ENCODE results near the gene FAM131B.
A peak's percentile ranks its signal among the peaks of the same experiment; 100 is the strongest.

The FAM131B gene

DNA sequence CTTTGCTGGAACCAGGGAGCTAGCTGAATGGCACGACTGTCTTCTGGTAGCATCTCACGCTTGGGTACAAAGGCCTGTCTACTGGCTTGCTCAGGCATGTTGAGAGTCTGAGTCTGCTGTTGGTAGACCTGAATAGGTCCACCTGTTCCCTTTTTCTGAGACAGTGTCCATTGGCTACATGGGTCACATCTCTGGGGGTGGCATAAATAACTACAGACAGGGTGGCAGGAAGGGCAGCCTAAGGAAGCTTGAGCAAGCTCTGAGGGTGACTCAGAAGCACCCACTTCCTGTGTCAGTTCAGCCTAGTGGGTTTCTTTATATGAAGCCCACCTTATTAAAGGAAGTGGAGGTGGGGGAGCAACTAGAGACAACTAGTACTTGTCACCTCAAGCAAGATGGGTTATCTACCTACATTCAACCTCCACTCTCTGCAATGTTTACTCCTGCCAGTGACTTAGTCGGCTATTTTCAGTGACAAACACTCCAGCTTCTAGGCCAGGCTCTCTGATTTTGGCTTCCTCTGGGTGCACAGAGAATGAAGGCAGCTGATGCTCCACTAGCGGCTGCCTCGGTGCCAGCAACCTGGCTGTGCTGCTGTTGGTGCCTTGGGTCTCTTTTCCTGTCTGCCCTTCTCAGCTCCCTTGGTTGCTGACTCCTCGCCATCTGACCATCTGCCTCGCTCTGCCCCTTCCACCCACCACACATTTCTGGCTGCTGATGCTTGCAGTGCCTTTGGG lies 13.0 kb upstream of the FAM131B start:
- no peaks in the 10 kb centered on the region for H3K27me3 ChIP-seq (ENCODE audit: control insufficient read depth, insufficient read depth, low read length)
- peaks cover 11% of the 10 kb centered on the region for H3K4me1 ChIP-seq (ENCODE audit: control insufficient read depth, insufficient read depth, low read length)
- peaks cover 3% of the 10 kb centered on the region for H3K36me3 ChIP-seq (ENCODE audit: control insufficient read depth, insufficient read depth, low read length)
- no peaks in the 10 kb centered on the region for H3K9me3 ChIP-seq (ENCODE audit: control insufficient read depth, insufficient read depth, low read length)
- H3K4me3 ChIP-seq (ENCODE audit: low read depth, low read length), result no peak overlapping the region
- no peak overlapping the region for H3K9ac ChIP-seq (ENCODE audit: low read depth, low read length)

DNA sequence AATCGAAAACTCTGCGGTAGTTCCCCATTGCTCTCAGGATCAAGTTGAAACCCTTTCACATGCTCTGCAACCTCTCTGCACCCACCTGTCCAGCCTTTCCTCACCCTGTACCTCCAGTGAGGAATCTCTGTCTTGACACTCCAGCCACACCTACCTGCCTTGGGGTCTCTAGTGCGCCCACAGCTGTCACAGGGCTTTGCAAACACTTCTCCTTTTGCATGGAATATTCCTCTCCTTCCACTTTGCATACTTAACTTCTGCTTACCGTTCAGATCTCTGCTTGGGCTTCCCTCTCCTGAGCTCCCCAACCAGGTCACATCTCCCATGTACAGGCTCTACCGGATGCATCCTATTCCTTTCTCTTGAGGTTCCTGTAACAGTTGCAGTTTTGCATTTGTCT lies 12.0 kb upstream of the FAM131B start:
- H3K9me3 ChIP-seq (ENCODE audit: control insufficient read depth, insufficient read depth, low read length), result no peaks in the 10 kb centered on the region
- peaks cover 3% of the 10 kb centered on the region for H3K36me3 ChIP-seq (ENCODE audit: control insufficient read depth, insufficient read depth, low read length)
- H3K9ac ChIP-seq (ENCODE audit: low read depth, low read length), result no peak overlapping the region
- H3K4me3 ChIP-seq (ENCODE audit: low read depth, low read length), result no peak overlapping the region
- H3K27me3 ChIP-seq (ENCODE audit: control insufficient read depth, insufficient read depth, low read length), result no peaks in the 10 kb centered on the region
- peaks cover 9% of the 10 kb centered on the region for H3K4me1 ChIP-seq (ENCODE audit: control insufficient read depth, insufficient read depth, low read length)

DNA sequence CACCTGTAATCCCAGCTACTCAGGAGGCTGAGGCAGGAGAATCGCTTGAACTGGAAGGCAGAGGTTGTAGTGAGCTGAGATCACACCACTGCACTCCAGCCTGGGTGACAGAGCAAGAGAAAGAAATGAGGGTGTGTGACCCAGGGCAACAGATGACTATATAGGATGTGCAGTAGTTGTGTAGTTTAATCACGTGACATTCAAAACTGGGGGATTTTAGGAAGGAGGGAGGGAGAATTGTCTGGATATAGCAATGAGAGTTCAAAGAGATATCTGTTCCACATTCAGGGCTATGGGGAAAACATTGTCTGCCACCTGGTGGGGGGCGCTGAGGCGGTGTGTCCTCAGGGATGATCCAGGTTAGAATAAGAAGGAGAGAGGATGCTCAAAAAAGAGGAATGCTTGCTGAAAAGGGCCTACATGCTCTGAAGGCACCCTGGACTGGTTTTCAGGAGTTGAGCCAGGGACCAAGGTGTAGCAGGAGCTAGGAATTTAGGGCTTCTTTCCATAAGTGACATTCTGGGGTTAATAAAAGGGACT lies 10.8 kb upstream of the FAM131B start:
- Histone ChIP-seq H3K9ac (ENCODE audit: low read depth, low read length) (no peak overlapping the region), H3K4me3 (ENCODE audit: low read depth, low read length) (no peak overlapping the region), H3K27me3 (ENCODE audit: control insufficient read depth, insufficient read depth, low read length) (no peaks in the 10 kb centered on the region), H3K36me3 (ENCODE audit: control insufficient read depth, insufficient read depth, low read length) (peaks cover 3% of the 10 kb centered on the region), H3K9me3 (ENCODE audit: control insufficient read depth, insufficient read depth, low read length) (no peaks in the 10 kb centered on the region), H3K4me1 (ENCODE audit: control insufficient read depth, insufficient read depth, low read length) (peaks cover 8% of the 10 kb centered on the region)

DNA sequence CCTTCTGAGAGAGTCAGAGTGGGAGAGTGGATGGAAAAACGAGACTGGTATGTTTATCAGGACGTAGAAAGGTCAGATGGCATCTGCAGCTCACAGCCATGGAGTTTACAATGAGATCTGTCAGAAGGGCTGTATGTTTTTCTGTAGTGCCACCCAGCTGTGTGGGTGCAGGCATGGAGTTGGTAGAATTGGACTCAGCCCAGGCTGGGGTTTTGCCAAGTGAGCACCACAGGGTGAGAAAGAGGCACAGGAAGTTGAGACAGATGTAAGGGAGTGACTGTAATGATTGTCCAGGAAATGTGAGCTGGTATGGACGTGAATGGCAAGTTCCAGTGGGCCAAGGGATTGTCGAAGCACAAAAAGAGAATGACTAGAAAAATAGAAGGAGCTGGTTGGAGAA lies 9.6 kb upstream of the FAM131B start:
- Histone ChIP-seq H3K9me3 (ENCODE audit: control insufficient read depth, insufficient read depth, low read length) (no peaks in the 10 kb centered on the region), H3K27me3 (ENCODE audit: control insufficient read depth, insufficient read depth, low read length) (no peaks in the 10 kb centered on the region), H3K4me1 (ENCODE audit: control insufficient read depth, insufficient read depth, low read length) (peaks cover 9% of the 10 kb centered on the region), H3K36me3 (ENCODE audit: control insufficient read depth, insufficient read depth, low read length) (no peaks in the 10 kb centered on the region), H3K4me3 (ENCODE audit: low read depth, low read length) (no peak overlapping the region), H3K9ac (ENCODE audit: low read depth, low read length) (no peak overlapping the region)

DNA sequence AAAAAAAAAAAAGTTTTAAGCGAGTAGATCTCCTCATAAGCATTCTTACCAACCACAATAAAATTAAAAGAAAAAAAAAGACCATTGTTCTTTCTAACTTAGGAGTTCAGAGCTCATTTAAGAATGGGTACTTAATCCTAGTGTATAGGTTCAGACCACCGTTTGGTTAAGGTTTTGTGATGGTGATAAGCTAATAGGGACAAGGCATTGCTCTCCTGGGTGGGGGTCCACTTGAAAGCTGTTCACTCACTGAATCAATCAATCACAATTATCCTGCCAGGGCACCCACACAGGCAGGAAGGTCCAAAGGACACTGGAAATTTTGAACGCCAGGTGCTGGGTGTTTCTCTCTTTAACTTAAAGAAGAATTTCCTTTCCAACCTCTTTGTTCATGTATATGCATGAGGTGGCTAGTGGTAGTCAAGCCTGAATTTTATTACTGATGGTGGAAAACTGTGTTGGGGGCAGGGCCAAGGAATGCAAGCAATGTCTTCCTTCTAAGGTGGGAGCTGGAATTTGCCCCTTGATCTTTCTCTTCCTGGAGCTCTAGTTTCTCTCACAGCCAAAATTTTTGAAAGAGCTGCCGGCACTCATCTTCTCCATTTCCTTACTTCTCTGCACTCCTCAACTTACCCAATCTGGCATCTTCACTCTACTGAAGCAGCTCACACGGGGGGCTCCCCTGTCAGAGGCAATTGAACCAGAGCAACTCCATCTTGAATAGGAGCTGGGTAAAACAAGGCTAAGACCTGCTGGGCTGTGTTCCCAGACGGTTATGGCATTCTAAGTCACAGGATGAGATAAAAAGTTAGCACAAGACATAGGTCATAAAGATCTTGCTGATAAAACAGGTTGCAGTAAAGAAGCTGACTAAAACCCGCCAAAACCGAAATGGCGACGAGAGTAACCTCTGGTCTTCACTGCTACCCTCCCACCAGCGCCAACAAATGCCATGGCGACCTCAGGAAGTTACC lies 7.5 kb upstream of the FAM131B start:
- Histone ChIP-seq H3K4me1 (ENCODE audit: control insufficient read depth, insufficient read depth, low read length) (peaks cover 9% of the 10 kb centered on the region), H3K36me3 (ENCODE audit: control insufficient read depth, insufficient read depth, low read length) (no peaks in the 10 kb centered on the region), H3K4me3 (ENCODE audit: low read depth, low read length) (no peak overlapping the region), H3K9ac (ENCODE audit: low read depth, low read length) (no peak overlapping the region), H3K9me3 (ENCODE audit: control insufficient read depth, insufficient read depth, low read length) (no peaks in the 10 kb centered on the region), H3K27me3 (ENCODE audit: control insufficient read depth, insufficient read depth, low read length) (peaks cover 3% of the 10 kb centered on the region)

DNA sequence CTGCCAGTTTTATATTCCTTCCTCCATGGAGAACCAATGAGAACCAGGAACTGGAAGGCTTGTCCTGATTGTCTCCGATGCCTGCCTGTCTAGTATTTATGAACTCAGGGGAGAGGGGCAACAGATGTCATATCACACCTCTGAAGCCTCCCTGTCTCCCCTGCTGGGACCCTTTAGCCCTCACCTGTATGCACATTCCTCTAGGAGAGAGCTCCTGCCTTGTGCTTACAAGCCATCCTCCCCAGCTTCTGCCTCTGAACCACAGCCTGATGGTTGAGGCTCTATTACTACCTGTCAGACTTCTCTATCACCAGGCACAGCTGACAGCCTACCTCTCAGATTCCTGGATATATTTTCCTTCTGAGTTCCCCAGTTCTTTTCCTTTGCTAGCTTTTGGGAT lies 5.9 kb upstream of the FAM131B start:
- H3K36me3 ChIP-seq (ENCODE audit: control insufficient read depth, insufficient read depth, low read length), result no peaks in the 10 kb centered on the region
- H3K4me3 ChIP-seq (ENCODE audit: low read depth, low read length), result no peak overlapping the region
- H3K9me3 ChIP-seq (ENCODE audit: control insufficient read depth, insufficient read depth, low read length), result no peaks in the 10 kb centered on the region
- peaks cover 16% of the 10 kb centered on the region for H3K27me3 ChIP-seq (ENCODE audit: control insufficient read depth, insufficient read depth, low read length)
- H3K9ac ChIP-seq (ENCODE audit: low read depth, low read length), result no peak overlapping the region
- H3K4me1 ChIP-seq (ENCODE audit: control insufficient read depth, insufficient read depth, low read length), result peaks cover 11% of the 10 kb centered on the region

DNA sequence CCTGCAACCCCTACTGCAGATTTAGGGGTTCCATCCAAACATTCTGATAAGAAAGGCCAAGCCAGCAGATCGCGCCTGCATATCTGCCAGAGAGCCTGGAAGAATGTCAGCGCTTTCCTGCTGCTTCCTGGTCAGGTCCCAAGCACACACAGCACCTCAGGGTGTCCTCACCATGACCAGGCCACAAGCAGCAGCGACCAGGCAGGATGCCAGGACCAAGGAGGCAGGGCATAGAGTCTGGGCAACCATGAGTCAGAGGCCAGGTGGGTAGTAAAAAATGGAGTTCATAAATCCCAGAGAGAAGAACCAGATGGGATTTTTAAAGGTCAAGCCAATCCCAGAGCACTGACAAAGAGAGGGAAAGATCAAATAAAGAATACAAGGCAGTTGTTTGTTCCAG lies 5.5 kb upstream of the FAM131B start:
- H3K4me1 ChIP-seq (ENCODE audit: control insufficient read depth, insufficient read depth, low read length), result peaks cover 15% of the 10 kb centered on the region
- H3K9ac ChIP-seq (ENCODE audit: low read depth, low read length), result no peak overlapping the region
- H3K9me3 ChIP-seq (ENCODE audit: control insufficient read depth, insufficient read depth, low read length), result no peaks in the 10 kb centered on the region
- peaks cover 20% of the 10 kb centered on the region for H3K27me3 ChIP-seq (ENCODE audit: control insufficient read depth, insufficient read depth, low read length)
- no peak overlapping the region for H3K4me3 ChIP-seq (ENCODE audit: low read depth, low read length)
- no peaks in the 10 kb centered on the region for H3K36me3 ChIP-seq (ENCODE audit: control insufficient read depth, insufficient read depth, low read length)

DNA sequence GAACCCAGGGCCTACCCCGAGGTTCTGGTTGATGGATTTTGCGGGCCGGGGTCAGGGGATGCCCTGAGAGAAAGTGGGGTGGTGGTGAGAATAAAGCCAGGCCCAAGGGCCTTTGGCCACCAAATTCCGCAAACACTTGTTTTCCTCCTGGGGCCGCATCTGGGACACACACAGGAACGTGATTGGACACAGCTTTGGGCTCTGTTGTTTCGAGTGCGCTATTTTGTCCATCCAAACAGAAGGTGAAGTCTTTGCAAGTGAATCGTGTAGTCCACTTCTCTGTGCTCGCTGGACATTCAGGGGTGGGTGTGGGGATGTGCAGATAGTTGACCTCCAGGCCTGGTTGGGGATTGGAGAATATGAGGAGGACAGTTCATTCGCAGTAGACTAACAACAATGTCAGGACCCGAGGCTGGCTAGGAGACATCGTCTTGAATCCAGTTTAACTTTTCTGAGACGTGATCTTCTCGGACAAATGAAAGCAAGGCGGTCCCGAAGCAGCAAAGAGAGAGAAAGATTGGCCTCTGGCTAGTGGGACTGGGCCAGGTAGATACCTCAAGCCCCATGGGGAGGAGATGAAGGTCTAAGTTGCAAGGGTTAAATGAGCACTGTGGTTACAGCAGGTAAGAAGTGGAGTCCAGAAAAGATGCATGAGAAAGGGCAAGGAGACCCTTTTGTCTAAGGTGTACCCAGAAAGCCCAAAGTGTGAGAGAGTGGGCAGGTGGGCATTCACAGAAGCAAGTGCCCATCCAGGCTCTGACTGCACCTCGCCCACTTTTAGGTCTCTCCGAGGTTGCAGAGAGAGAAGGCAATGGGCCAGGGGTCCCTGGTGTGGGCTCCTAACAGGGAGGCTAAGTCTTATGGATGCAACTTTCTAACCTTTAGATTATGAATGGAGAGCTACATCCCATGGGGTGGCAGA lies 764 bp upstream of the FAM131B start:
- Histone ChIP-seq H3K27me3 (ENCODE audit: control insufficient read depth, insufficient read depth, low read length) (peaks cover 23% of the 10 kb centered on the region), H3K9me3 (ENCODE audit: control insufficient read depth, insufficient read depth, low read length) (no peaks in the 10 kb centered on the region), H3K36me3 (ENCODE audit: control insufficient read depth, insufficient read depth, low read length) (no peaks in the 10 kb centered on the region), H3K4me3 (ENCODE audit: low read depth, low read length) (peak overlapping the region; percentile 72), H3K9ac (ENCODE audit: low read depth, low read length) (peak overlapping the region; percentile 24), H3K4me1 (ENCODE audit: control insufficient read depth, insufficient read depth, low read length) (peaks cover 7% of the 10 kb centered on the region)

DNA sequence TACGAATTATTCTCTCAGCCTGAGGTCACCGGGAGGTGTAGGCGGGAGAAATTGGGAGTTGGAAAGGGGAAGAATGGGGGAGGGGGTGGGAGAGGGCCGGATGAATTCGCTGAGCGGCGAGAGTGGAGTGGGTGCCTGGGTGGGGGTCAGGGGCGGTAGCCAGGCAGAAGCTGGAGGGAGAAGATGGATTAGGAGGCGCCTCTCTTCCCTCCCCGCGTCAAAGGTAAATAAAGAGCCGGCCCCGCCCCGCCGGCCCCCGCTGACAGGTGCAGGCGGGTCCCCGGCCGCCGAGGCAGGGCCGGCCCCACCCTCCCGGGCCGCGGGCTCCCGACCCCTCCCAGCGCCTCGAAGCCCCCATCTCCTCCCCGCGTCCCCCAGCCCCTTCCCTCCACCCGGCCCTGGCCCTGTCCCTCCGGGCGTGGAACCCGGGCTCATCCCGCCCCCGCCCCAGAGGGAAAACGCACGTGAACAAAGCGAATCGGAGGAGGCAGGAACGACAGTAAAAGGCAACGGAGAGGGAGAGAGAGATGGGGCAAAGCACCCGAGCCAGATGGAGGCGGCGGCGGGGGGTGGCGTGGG lies 872 bp downstream of the FAM131B start:
- Histone ChIP-seq H3K27me3 (ENCODE audit: control insufficient read depth, insufficient read depth, low read length) (peaks cover 23% of the 10 kb centered on the region), H3K4me1 (ENCODE audit: control insufficient read depth, insufficient read depth, low read length) (peaks cover 5% of the 10 kb centered on the region), H3K9me3 (ENCODE audit: control insufficient read depth, insufficient read depth, low read length) (no peaks in the 10 kb centered on the region), H3K9ac (ENCODE audit: low read depth, low read length) (no peak overlapping the region), H3K36me3 (ENCODE audit: control insufficient read depth, insufficient read depth, low read length) (no peaks in the 10 kb centered on the region), H3K4me3 (ENCODE audit: low read depth, low read length) (peak overlapping the region; percentile 75)

DNA sequence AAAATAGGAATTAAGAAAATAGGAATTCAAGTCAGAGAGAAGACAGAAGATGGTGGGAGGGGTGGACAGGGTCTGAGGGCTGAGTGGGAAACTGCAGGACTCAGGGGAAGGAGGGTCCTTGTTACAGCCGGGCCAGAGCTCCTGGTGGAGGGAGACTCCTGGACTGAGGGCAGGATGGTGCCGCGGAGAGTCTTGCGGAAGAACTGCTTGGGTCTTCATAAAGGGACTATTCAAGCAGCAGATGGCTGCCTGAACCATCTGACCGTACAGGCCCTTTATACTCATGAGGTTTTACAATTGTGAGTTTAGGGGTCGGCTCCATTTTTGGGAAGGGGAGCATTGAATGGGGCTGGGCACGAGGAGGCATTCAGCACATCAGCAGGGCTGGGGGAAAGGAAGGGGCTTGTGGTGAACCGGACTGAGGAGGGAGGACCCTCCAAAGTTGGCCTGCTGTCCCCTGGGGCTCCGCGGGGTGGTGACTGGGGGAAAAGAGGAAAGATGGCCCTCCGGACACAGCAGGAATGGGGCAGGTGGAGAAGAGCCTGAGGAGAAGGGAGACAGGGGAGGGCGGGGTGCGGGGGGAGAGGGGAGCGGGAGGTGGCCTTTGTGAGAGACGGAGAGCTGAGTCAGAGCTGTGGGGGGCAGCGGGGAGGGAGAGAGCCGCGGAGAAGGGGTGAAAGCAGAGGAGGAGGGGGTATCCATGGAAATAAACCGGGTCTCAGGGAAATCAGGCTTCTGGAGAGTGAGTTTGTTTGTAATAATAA lies 1.5 kb downstream of the FAM131B start:
- Histone ChIP-seq H3K9ac (ENCODE audit: low read depth, low read length) (no peak overlapping the region), H3K27me3 (ENCODE audit: control insufficient read depth, insufficient read depth, low read length) (peaks cover 23% of the 10 kb centered on the region), H3K4me1 (ENCODE audit: control insufficient read depth, insufficient read depth, low read length) (peaks cover 5% of the 10 kb centered on the region), H3K36me3 (ENCODE audit: control insufficient read depth, insufficient read depth, low read length) (peaks cover 5% of the 10 kb centered on the region), H3K9me3 (ENCODE audit: control insufficient read depth, insufficient read depth, low read length) (no peaks in the 10 kb centered on the region), H3K4me3 (ENCODE audit: low read depth, low read length) (peak overlapping the region; percentile 75)
